Vagina (tissue), 2 donors: ENCODE results near the gene TRMU. TPM values are rescaled to one million over a fixed set of nuclear protein-coding genes. Genes with fewer than 3 reads are reported as not detected.

ENCODE experiments used
- DNase-seq, 2 donors: peaks; one replicate each; pipeline ENCODE4 v3.0.0-alpha.2; 2017; ENCODE audit errors: extremely low spot score in 2 of 2
- H3K27ac ChIP-seq: fragments of 200-600 bp; sonication (generic); one replicate; pipeline ENCODE4 v1.5.1; 2019
- H3K27me3 ChIP-seq: fragments of 200-600 bp; sonication (generic); one replicate; pipeline ENCODE4 v1.5.1; 2019
- H3K36me3 ChIP-seq, 2 donors: fragments of 200-600 bp; sonication (generic); one replicate each; pipeline ENCODE4 v1.5.1; 2017 to 2019
- H3K4me1 ChIP-seq: fragments of 200-600 bp; sonication (generic); one replicate; pipeline ENCODE4 v1.5.1; 2019
- H3K4me3 ChIP-seq, 2 donors: fragments of 200-600 bp; sonication (generic); 1 replicate in 1 of 2; 2 replicates in 1 of 2; pipeline ENCODE4 v1.5.1; 2016 to 2019
- H3K9me3 ChIP-seq: fragments of 200-600 bp; sonication (generic); one replicate; pipeline ENCODE4 v1.5.1; 2019
- CTCF ChIP-seq, 3 experiments: fragments of 450-650 bp in 2 of 3; fragments of 200-600 bp in 1 of 3; sonication (generic) in 1 of 3; IDR thresholded peaks; one replicate each; pipeline ENCODE4 v1.5.1; 2017 to 2019; ENCODE audit warnings: antibody characterized with exemption in 3 of 3, mild to moderate bottlenecking in 2 of 3, moderate library complexity in 2 of 3
- POLR2A ChIP-seq, 2 donors: fragments of 450-650 bp; IDR thresholded peaks; one replicate each; pipeline ENCODE4 v1.6.1; 2017; ENCODE audit warnings: antibody characterized with exemption in 2 of 2, mild to moderate bottlenecking in 2 of 2, moderate library complexity in 2 of 2
- POLR2AphosphoS5 ChIP-seq, 2 donors: sonication (generic); formaldehyde crosslinking; IDR thresholded peaks; one replicate each; pipeline ENCODE4 v1.9.0; 2017; ENCODE audit warnings: antibody characterized with exemption in 2 of 2, mild to moderate bottlenecking in 2 of 2, low read depth in 1 of 2; ENCODE audit not compliant: insufficient read depth in 1 of 2
- intact Hi-C: fragments of 100-400 bp; cut with DNase I; formaldehyde crosslinking; loops from one replicate; pipeline ENCODE4 v1.15.1; 2023
- total RNA-seq: library from RNA; depleted of rRNA; stranded (reverse); fragments of >200 nt; gene quantifications from one replicate; pipeline ENCODE4 v1.2.3, GENCODE V29; 2016

TRMU gene
- total RNA-seq, 1 donor from 2014 or later = 37.1 TPM

DNA sequence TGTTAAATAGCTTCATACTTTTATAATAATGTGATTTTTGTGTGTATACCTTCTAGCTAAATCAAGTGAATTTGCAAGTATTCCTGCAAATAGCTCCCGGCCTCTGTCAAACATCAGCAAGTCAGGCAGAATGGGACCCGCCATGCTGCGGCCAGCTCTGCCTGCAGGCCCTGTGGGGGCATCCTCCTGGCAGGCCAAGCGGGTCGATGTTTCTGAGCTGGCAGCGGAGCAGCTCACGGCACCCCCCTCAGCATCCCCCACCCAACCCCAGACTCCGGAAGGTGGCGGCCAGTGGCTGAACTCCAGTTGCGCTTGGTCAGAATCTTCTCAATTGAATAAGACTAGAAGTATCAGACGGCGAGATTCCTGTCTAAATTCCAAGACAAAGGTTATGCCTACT lies 19.5 kb upstream of the TRMU start:
- Histone ChIP-seq H3K27me3 (no peaks in the 10 kb centered on the region), H3K9me3 (no peaks in the 10 kb centered on the region), H3K27ac (no peak overlapping the region), H3K4me1 (no peaks in the 10 kb centered on the region), H3K36me3 (no peaks in the 10 kb centered on the region), H3K4me3 (no peak overlapping the region)
- intact Hi-C loops = loop anchor here (5.0 kb wide), 1 partner anchor 194 kb away; no protein-coding TSS in a partner anchor
- no peak for DNase-seq
- TF ChIP-seq POLR2AphosphoS5 (IDR thresholded peaks at IDR 0.05; ENCODE audit: insufficient read depth in 1 of 2, low read depth in 1 of 2) = no peak
- no peak for TF ChIP-seq CTCF (IDR thresholded peaks at IDR 0.05)
- TF ChIP-seq POLR2A (IDR thresholded peaks at IDR 0.05) = no peak

GRCh38 chr22:46317646-46318045 lies 17.9 kb upstream of the TRMU start:
- H3K27me3 ChIP-seq = no peaks in the 10 kb centered on the region
- H3K9me3 ChIP-seq = no peaks in the 10 kb centered on the region
- no peak for TF ChIP-seq POLR2AphosphoS5 (IDR thresholded peaks at IDR 0.05; ENCODE audit: insufficient read depth in 1 of 2, low read depth in 1 of 2)
- TF ChIP-seq POLR2A (IDR thresholded peaks at IDR 0.05) = no peak
- TF ChIP-seq CTCF (IDR thresholded peaks at IDR 0.05) = no peak
- H3K36me3 ChIP-seq = no peaks in the 10 kb centered on the region
- no peak overlapping the region for H3K4me3 ChIP-seq
- DNase-seq = no peak
- H3K27ac ChIP-seq = no peak overlapping the region
- intact Hi-C loops = loop anchor here (5.0 kb wide), 1 partner anchor 195 kb away; no protein-coding TSS in a partner anchor
- no peaks in the 10 kb centered on the region for H3K4me1 ChIP-seq

DNA sequence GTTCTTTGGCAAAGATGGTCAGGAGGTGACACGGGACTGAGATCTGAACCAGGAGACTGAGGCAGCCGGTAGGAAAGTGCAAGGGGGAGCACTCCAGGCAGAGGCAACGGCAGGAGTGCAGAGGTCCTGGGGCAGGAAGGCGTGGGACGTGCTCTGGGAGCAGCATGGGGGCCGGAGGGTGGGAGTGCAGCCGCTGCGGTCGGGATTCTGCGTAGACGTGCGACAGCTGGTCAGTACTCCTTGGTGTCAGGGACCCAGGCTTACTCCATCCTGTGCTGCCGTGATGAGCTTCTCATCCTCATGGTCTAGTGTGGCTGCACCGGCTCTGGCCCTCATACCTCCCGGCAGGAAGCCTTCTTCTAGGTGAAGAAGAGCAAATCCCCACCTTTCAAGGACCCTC lies 16.9 kb upstream of the TRMU start:
- no peak for DNase-seq
- Histone ChIP-seq H3K4me3 (no peak overlapping the region), H3K4me1 (no peaks in the 10 kb centered on the region), H3K27me3 (no peaks in the 10 kb centered on the region), H3K36me3 (no peaks in the 10 kb centered on the region), H3K27ac (no peak overlapping the region), H3K9me3 (no peaks in the 10 kb centered on the region)
- TF ChIP-seq CTCF (IDR thresholded peaks at IDR 0.05) = no peak
- TF ChIP-seq POLR2AphosphoS5 (IDR thresholded peaks at IDR 0.05; ENCODE audit: insufficient read depth in 1 of 2, low read depth in 1 of 2) = no peak
- no peak for TF ChIP-seq POLR2A (IDR thresholded peaks at IDR 0.05)
- intact Hi-C loops = loop anchor here (5.0 kb wide), 1 partner anchor 196 kb away; no protein-coding TSS in a partner anchor

GRCh38 chr22:46319319-46319718 lies 16.2 kb upstream of the TRMU start:
- no peak for DNase-seq
- TF ChIP-seq POLR2A (IDR thresholded peaks at IDR 0.05) = no peak
- TF ChIP-seq POLR2AphosphoS5 (IDR thresholded peaks at IDR 0.05; ENCODE audit: insufficient read depth in 1 of 2, low read depth in 1 of 2) = no peak
- no peak for TF ChIP-seq CTCF (IDR thresholded peaks at IDR 0.05)
- Histone ChIP-seq H3K36me3 (no peaks in the 10 kb centered on the region), H3K4me1 (no peaks in the 10 kb centered on the region), H3K27ac (no peak overlapping the region), H3K27me3 (no peaks in the 10 kb centered on the region), H3K4me3 (no peak overlapping the region), H3K9me3 (no peaks in the 10 kb centered on the region)
- intact Hi-C loops = loop anchor here (5.0 kb wide), 1 partner anchor 197 kb away; no protein-coding TSS in a partner anchor

GRCh38 chr22:46320166-46320710 lies 15.3 kb upstream of the TRMU start:
- DNase-seq = no peak
- no peak for TF ChIP-seq CTCF (IDR thresholded peaks at IDR 0.05)
- no peak for TF ChIP-seq POLR2A (IDR thresholded peaks at IDR 0.05)
- TF ChIP-seq POLR2AphosphoS5 (IDR thresholded peaks at IDR 0.05; ENCODE audit: insufficient read depth in 1 of 2, low read depth in 1 of 2) = no peak

More at GRCh38 chr22:46320166-46320710, 15.3 kb upstream of the TRMU start:
- no peaks in the 10 kb centered on the region for H3K9me3 ChIP-seq
- intact Hi-C loops = no loop called here
- no peaks in the 10 kb centered on the region for H3K36me3 ChIP-seq
- H3K27ac ChIP-seq = no peak overlapping the region
- H3K4me1 ChIP-seq = no peaks in the 10 kb centered on the region
- no peak overlapping the region for H3K4me3 ChIP-seq
- no peaks in the 10 kb centered on the region for H3K27me3 ChIP-seq
